HepG2 (cell line): ENCODE data around the gene ZCCHC10. TPM values are rescaled to one million over a fixed set of nuclear protein-coding genes. Genes with fewer than 3 reads are reported as not detected.
A peak's percentile ranks its signal among the peaks of the same experiment; 100 is the strongest.

Experiments
- CBX5 ChIP-seq: sonication (generic); formaldehyde crosslinking; IDR thresholded peaks from 2 replicates; pipeline ENCODE4 v1.4.0; 2020; ENCODE audit warnings: missing genetic modification reagents, borderline replicate concordance
- NAIF1 ChIP-seq: sonication (generic); formaldehyde crosslinking; IDR thresholded peaks from 2 replicates; pipeline ENCODE4 v1.5.0; 2020; ENCODE audit warnings: mild to moderate bottlenecking, missing genetic modification reagents, borderline replicate concordance
- PHF20 ChIP-seq: sonication (generic); formaldehyde crosslinking; IDR thresholded peaks from 2 replicates; pipeline ENCODE4 v1.5.0; 2020; ENCODE audit warnings: mild to moderate bottlenecking, missing genetic modification reagents
- POGZ ChIP-seq: sonication (generic); formaldehyde crosslinking; IDR thresholded peaks from 2 replicates; pipeline ENCODE4 v1.4.0; 2020; ENCODE audit warnings: mild to moderate bottlenecking, missing genetic modification reagents
- RFX3 ChIP-seq: IDR thresholded peaks from 2 replicates; pipeline ENCODE4 v1.6.1; 2016; ENCODE audit warnings: missing biosample characterization, missing genetic modification reagents
- SKIL ChIP-seq: sonication (generic); formaldehyde crosslinking; IDR thresholded peaks from 2 replicates; pipeline ENCODE4 v1.8.0; 2022; ENCODE audit warnings: missing genetic modification reagents, mild to moderate bottlenecking, moderate library complexity, borderline replicate concordance
- SP4 ChIP-seq: sonication (generic); formaldehyde crosslinking; IDR thresholded peaks from 2 replicates; pipeline ENCODE4 v1.8.1; 2023; ENCODE audit warnings: mild to moderate bottlenecking, missing genetic modification reagents
- THAP11 ChIP-seq: IDR thresholded peaks from 2 replicates; pipeline ENCODE4 v1.6.1; 2016; ENCODE audit warnings: missing biosample characterization, missing genetic modification reagents
- YEATS4 ChIP-seq: sonication (generic); formaldehyde crosslinking; IDR thresholded peaks from 2 replicates; pipeline ENCODE4 v1.4.0; 2020; ENCODE audit warnings: missing genetic modification reagents, borderline replicate concordance
- ZMYM4 ChIP-seq: sonication (generic); formaldehyde crosslinking; IDR thresholded peaks from 2 replicates; pipeline ENCODE4 v1.8.1; 2023; ENCODE audit warnings: mild to moderate bottlenecking, missing genetic modification reagents
- ZNF224 ChIP-seq: sonication (generic); formaldehyde crosslinking; IDR thresholded peaks from 2 replicates; pipeline ENCODE4 v1.5.0; 2020; ENCODE audit warnings: mild to moderate bottlenecking, missing genetic modification reagents
- ZNF253 ChIP-seq: sonication (generic); formaldehyde crosslinking; IDR thresholded peaks from 2 replicates; pipeline ENCODE4 v1.8.0; 2022; ENCODE audit warnings: mild to moderate bottlenecking, missing genetic modification reagents, borderline replicate concordance
- ZNF3 ChIP-seq: IDR thresholded peaks from 2 replicates; pipeline ENCODE4 v1.7.0; 2017; ENCODE audit warnings: inconsistent platforms
- ZNF609 ChIP-seq: sonication (generic); formaldehyde crosslinking; IDR thresholded peaks from 2 replicates; pipeline ENCODE4 v1.4.0; 2020; ENCODE audit warnings: mild to moderate bottlenecking, missing genetic modification reagents, borderline replicate concordance
- ZNF660 ChIP-seq: sonication (generic); formaldehyde crosslinking; IDR thresholded peaks from 2 replicates; pipeline ENCODE4 v1.5.1; 2020; ENCODE audit warnings: mild to moderate bottlenecking, low read depth, missing genetic modification reagents, borderline replicate concordance
- ZSCAN30 ChIP-seq: sonication (generic); formaldehyde crosslinking; IDR thresholded peaks from 2 replicates; pipeline ENCODE4 v1.5.0; 2020; ENCODE audit warnings: mild to moderate bottlenecking, missing genetic modification reagents
- polyA plus RNA-seq, 8 experiments: library from polyadenylated mRNA; depleted of rRNA in 3 of 8; stranded (reverse) in 7 of 8; unstranded in 1 of 8; fragments of >200 nt; fragmentation: Illumina TruSeq in 4 of 8; extraction: Trizol in 4 of 8; gene quantifications; 2 replicates each; pipeline versions ENCODE4 v1.2.1 to v1.2.3, GENCODE V29; 2011 to 2016; ENCODE audit warnings: low read depth in 4 of 8, missing spikeins in 1 of 8, mixed read lengths in 1 of 8; ENCODE audit not compliant: insufficient read depth in 1 of 8
- total RNA-seq, 5 experiments: library from RNA; depleted of rRNA; stranded (reverse); fragments of >200 nt; fragmentation: Illumina TruSeq; extraction: Trizol; gene quantifications; 2 replicates each; pipeline ENCODE4 v1.2.3, GENCODE V29; 2016; ENCODE audit warnings: low read depth in 1 of 5
- TF ChIP-seq, protein P1 (sequence below): sonication (generic); formaldehyde crosslinking; conservative IDR thresholded peaks from 2 replicates; pipeline ENCODE4 v1.8.0; 2022; ENCODE audit warnings: low read depth, missing genetic modification reagents
- TF ChIP-seq, protein P2 (sequence below): sonication (generic); formaldehyde crosslinking; IDR thresholded peaks from 2 replicates; pipeline ENCODE4 v1.5.0; 2020; ENCODE audit warnings: missing genetic modification reagents

The ZCCHC10 gene
- total and polyA plus RNA-seq, 2 of the 13 experiments (the other 11 are each of a cell fraction or from before 2014, with no cell fraction given): 40.7 to 48.2 TPM

DNA sequence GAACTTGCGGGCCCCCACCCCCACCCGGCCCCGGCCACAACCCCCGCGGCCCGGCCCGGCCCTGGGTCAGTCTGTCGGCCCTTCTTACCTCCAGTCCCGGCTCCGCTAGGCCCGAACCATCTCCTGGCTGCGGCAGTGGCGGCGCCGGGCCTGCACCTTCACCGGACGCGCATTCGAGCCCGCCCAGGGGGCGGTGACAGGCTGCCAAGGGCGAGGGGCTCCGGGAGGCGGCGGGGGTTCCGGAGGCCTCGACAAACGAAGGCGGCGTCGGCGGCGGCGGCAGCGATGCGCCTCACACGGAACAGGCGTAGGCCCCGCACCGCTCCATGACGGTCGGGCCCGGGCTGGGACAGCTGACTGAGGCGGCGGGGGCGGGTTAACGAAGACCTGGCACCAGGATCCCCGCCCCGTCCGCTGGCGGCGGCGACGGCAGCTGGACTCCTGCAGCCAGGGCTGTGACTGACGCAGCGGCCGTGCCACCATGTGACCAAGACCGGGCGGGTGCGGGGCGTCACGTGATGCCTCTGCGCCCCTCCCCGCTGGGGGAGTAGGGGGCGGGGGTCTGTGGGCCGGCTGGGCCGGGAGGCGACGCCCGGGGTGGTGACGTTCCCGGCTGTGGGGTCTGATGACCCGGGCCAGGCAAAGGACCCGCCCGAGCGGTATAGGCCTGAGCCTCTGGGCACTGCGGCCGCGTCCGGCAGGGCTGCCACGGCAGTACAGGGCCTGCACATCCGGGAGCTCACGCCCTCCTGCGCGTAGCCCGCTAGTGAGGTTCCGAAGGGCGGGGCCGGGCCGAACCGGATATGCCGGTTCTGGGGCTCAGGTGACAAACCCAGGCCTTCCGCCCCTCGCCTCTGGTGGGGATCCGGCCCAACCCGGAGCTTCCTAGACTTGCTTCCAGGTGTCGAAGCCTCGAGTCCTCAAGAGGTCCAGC lies 62.9 kb downstream of the ZCCHC10 start, which contains the start of gene AFF4 (continued):
- TF ChIP-seq YEATS4 (CRISPR knock-in tag): peak; percentile 91
- no peak; the same call in 1 of the 2 replicates for TF ChIP-seq NAIF1
- no peak for TF ChIP-seq ZNF660
- TF ChIP-seq POGZ (CRISPR knock-in tag): peak; percentile 74
- TF ChIP-seq ZNF3 (CRISPR knock-in tag): no peak
- TF ChIP-seq RFX3 (CRISPR knock-in tag): no peak
- TF ChIP-seq, protein P1, sequence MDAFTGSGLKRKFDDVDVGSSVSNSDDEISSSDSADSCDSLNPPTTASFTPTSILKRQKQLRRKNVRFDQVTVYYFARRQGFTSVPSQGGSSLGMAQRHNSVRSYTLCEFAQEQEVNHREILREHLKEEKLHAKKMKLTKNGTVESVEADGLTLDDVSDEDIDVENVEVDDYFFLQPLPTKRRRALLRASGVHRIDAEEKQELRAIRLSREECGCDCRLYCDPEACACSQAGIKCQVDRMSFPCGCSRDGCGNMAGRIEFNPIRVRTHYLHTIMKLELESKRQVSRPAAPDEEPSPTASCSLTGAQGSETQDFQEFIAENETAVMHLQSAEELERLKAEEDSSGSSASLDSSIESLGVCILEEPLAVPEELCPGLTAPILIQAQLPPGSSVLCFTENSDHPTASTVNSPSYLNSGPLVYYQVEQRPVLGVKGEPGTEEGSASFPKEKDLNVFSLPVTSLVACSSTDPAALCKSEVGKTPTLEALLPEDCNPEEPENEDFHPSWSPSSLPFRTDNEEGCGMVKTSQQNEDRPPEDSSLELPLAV (CRISPR knock-in tag): no peak
- TF ChIP-seq SKIL: peak; percentile 66
- peak; percentile 48; the same call in 1 of the 2 replicates for TF ChIP-seq ZNF253
- peak; percentile 93 for TF ChIP-seq ZMYM4 (CRISPR knock-in tag)
- TF ChIP-seq THAP11 (CRISPR knock-in tag): peak; percentile 82
- peak; percentile 89 for TF ChIP-seq PHF20 (CRISPR knock-in tag)
- TF ChIP-seq CBX5 (CRISPR knock-in tag): peak; percentile 24; the same call in 1 of the 2 replicates
- TF ChIP-seq ZNF224 (CRISPR knock-in tag): no peak
- TF ChIP-seq ZNF609 (CRISPR knock-in tag): peak; percentile 69
- TF ChIP-seq ZSCAN30 (CRISPR knock-in tag): no peak
- peak; percentile 86 for TF ChIP-seq SP4
- TF ChIP-seq, protein P2, sequence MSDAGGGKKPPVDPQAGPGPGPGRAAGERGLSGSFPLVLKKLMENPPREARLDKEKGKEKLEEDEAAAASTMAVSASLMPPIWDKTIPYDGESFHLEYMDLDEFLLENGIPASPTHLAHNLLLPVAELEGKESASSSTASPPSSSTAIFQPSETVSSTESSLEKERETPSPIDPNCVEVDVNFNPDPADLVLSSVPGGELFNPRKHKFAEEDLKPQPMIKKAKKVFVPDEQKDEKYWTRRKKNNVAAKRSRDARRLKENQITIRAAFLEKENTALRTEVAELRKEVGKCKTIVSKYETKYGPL: no peak
